H9 (cell line): ENCODE data around the gene KCNMB4. TPM values are rescaled to one million over a fixed set of nuclear protein-coding genes. Genes with fewer than 3 reads are reported as not detected.

Source experiments
- DNase-seq: peaks from one replicate; pipeline ENCODE4 v3.0.0-alpha.2; 2017
- H2AFZ ChIP-seq: one replicate; pipeline ENCODE4 v1.6.1; 2013; ENCODE audit warnings: mild to moderate bottlenecking, low read length, control low read depth, moderate library complexity
- H2AK5ac ChIP-seq: 2 replicates; pipeline ENCODE4 v1.6.1; 2013; ENCODE audit warnings: low read length, control low read depth, mixed read lengths; ENCODE audit not compliant: insufficient read length
- H2BK120ac ChIP-seq: one replicate; pipeline ENCODE4 v1.6.1; 2013; ENCODE audit warnings: low read depth, mild to moderate bottlenecking, low read length, control low read depth, inconsistent platforms; ENCODE audit not compliant: poor library complexity, severe bottlenecking
- H2BK12ac ChIP-seq: 2 replicates; pipeline ENCODE4 v1.6.1; 2013; ENCODE audit warnings: low read length, control low read depth, mixed read lengths, low read depth; ENCODE audit not compliant: insufficient read length
- H2BK15ac ChIP-seq: 2 replicates; pipeline ENCODE4 v1.6.1; 2013; ENCODE audit warnings: low read depth, low read length, control low read depth
- H2BK20ac ChIP-seq: one replicate; pipeline ENCODE4 v1.6.1; 2013; ENCODE audit warnings: low read depth, mild to moderate bottlenecking, low read length, control low read depth, inconsistent platforms; ENCODE audit not compliant: poor library complexity, severe bottlenecking
- H2BK5ac ChIP-seq: 2 replicates; pipeline ENCODE4 v1.6.1; 2013; ENCODE audit warnings: low read length, control low read depth, mixed read lengths; ENCODE audit not compliant: insufficient read length
- H3K14ac ChIP-seq: 2 replicates; pipeline ENCODE4 v1.6.1; 2013; ENCODE audit warnings: low read length, control low read depth; ENCODE audit not compliant: insufficient read depth
- H3K18ac ChIP-seq: 2 replicates; pipeline ENCODE4 v1.6.1; 2013; ENCODE audit warnings: low read depth, mild to moderate bottlenecking, mixed read lengths, low read length, control low read depth; ENCODE audit not compliant: insufficient read length
- H3K23ac ChIP-seq: 2 replicates; pipeline ENCODE4 v1.6.1; 2013; ENCODE audit warnings: low read length, control low read depth, mixed read lengths, low read depth; ENCODE audit not compliant: insufficient read length
- H3K23me2 ChIP-seq: 2 replicates; pipeline ENCODE4 v1.6.1; 2013; ENCODE audit warnings: low read depth, mild to moderate bottlenecking, mixed read lengths, low read length, control low read depth; ENCODE audit not compliant: insufficient read length, poor library complexity, severe bottlenecking
- H3K27ac ChIP-seq: 2 replicates; pipeline ENCODE4 v1.5.1; 2013; ENCODE audit warnings: low read length, control low read depth, mixed read lengths, low read depth; ENCODE audit not compliant: insufficient read length
- H3K27me3 ChIP-seq: 2 replicates; pipeline ENCODE4 v1.6.1; 2013; ENCODE audit warnings: low read length, control low read depth, inconsistent platforms; ENCODE audit not compliant: insufficient read depth
- H3K4ac ChIP-seq: 2 replicates; pipeline ENCODE4 v1.6.1; 2013; ENCODE audit warnings: low read depth, mild to moderate bottlenecking, control low read depth, inconsistent platforms, low read length, moderate library complexity
- H3K4me1 ChIP-seq: 2 replicates; pipeline ENCODE4 v1.6.1; 2013; ENCODE audit warnings: low read length, control low read depth, inconsistent platforms; ENCODE audit not compliant: insufficient read depth
- H3K4me2 ChIP-seq: 2 replicates; pipeline ENCODE4 v1.6.1; 2013; ENCODE audit warnings: low read length, control low read depth, mixed read lengths; ENCODE audit not compliant: insufficient read length, insufficient read depth
- H3K56ac ChIP-seq: 2 replicates; pipeline ENCODE4 v1.6.1; 2013; ENCODE audit warnings: low read depth, mild to moderate bottlenecking, mixed read lengths, low read length, control low read depth; ENCODE audit not compliant: insufficient read length
- H3K79me1 ChIP-seq: 2 replicates; pipeline ENCODE4 v1.6.1; 2013; ENCODE audit warnings: low read depth, mild to moderate bottlenecking, moderate library complexity, low read length, control low read depth, inconsistent platforms; ENCODE audit not compliant: insufficient read depth, poor library complexity, severe bottlenecking
- H3K79me2 ChIP-seq: 2 replicates; pipeline ENCODE4 v1.6.1; 2013; ENCODE audit warnings: low read length, control low read depth, inconsistent platforms; ENCODE audit not compliant: insufficient read depth
- H3K9ac ChIP-seq: 2 replicates; pipeline ENCODE4 v1.6.1; 2013; ENCODE audit warnings: low read length, control low read depth, mixed read lengths; ENCODE audit not compliant: insufficient read length; ENCODE audit errors: extremely low read depth
- H3K9me3 ChIP-seq: one replicate; pipeline ENCODE4 v1.6.1; 2013; ENCODE audit warnings: low read depth, low read length, inconsistent platforms; ENCODE audit not compliant: control insufficient read depth
- H3T11ph ChIP-seq: one replicate; pipeline ENCODE4 v1.6.1; 2013; ENCODE audit warnings: mild to moderate bottlenecking, low read length, control low read depth, inconsistent platforms
- H4K20me1 ChIP-seq: one replicate; pipeline ENCODE4 v1.6.1; 2013; ENCODE audit not compliant: control insufficient read depth, insufficient read length, insufficient read depth
- H4K5ac ChIP-seq: 2 replicates; pipeline ENCODE4 v1.6.1; 2013; ENCODE audit warnings: low read depth, mild to moderate bottlenecking, mixed read lengths, low read length, control low read depth; ENCODE audit not compliant: insufficient read length
- H4K8ac ChIP-seq: replicated peaks from 2 replicates; pipeline ENCODE4 v1.6.1; 2013; ENCODE audit warnings: low read length, control low read depth, mixed read lengths, low read depth; ENCODE audit not compliant: insufficient read length
- H4K91ac ChIP-seq: 2 replicates; pipeline ENCODE4 v1.6.1; 2013; ENCODE audit warnings: low read depth, mild to moderate bottlenecking, moderate library complexity, mixed read lengths, low read length, control low read depth; ENCODE audit not compliant: insufficient read length
- H3K27ac Mint-ChIP-seq, 3 experiments: 2 replicates in 2 of 3; 3 replicates in 1 of 3; pipeline ENCODE4 v1.8.0; 2020 to 2021; ENCODE audit warnings: mixed read lengths in 3 of 3, mild to moderate bottlenecking in 1 of 3, moderate library complexity in 1 of 3
- H3K27me3 Mint-ChIP-seq: 2 replicates; pipeline ENCODE4 v1.8.0; 2021; ENCODE audit warnings: low read depth, mild to moderate bottlenecking, moderate library complexity, mixed read lengths
- H3K36me3 Mint-ChIP-seq, 3 experiments: 2 replicates in 2 of 3; 3 replicates in 1 of 3; pipeline ENCODE4 v1.8.0; 2020 to 2021; ENCODE audit warnings: low read depth in 3 of 3, mixed read lengths in 3 of 3; ENCODE audit not compliant: insufficient read depth in 1 of 3
- H3K4me1 Mint-ChIP-seq, 2 experiments: 2 replicates each; pipeline ENCODE4 v1.8.0; 2020; ENCODE audit warnings: mixed read lengths in 2 of 2
- H3K4me3 Mint-ChIP-seq, 2 experiments: 2 replicates in 1 of 2; 3 replicates in 1 of 2; pipeline ENCODE4 v1.8.0; 2020 to 2021; ENCODE audit warnings: mild to moderate bottlenecking in 2 of 2, mixed read lengths in 2 of 2, moderate library complexity in 1 of 2
- H3K9me3 Mint-ChIP-seq, 2 experiments: 2 replicates in 1 of 2; 3 replicates in 1 of 2; pipeline ENCODE4 v1.8.0; 2020; ENCODE audit warnings: mild to moderate bottlenecking in 2 of 2, mixed read lengths in 2 of 2, moderate library complexity in 1 of 2
- CTCF ChIP-seq: fragments of 200-600 bp; sonication (generic); conservative IDR thresholded peaks from 3 replicates; pipeline ENCODE4 v1.8.0; 2021; ENCODE audit warnings: antibody characterized with exemption, mild to moderate bottlenecking
- total RNA-seq: library from RNA; stranded (reverse); gene quantifications from 2 replicates; pipeline ENCODE4 v1.2.1, GENCODE V29; 2021

KCNMB4 gene
- total RNA-seq, 1 experiment from 2014 or later, result 16.2 TPM

- Histone ChIP-seq H3K18ac (no peak overlapping the region), H4K91ac (no peak overlapping the region), H2BK20ac (no peak overlapping the region), H3K27ac (no peak overlapping the region), H2AFZ (no peak overlapping the region), H3K56ac (no peak overlapping the region), H3K23ac (no peak overlapping the region), H2AK5ac (no peak overlapping the region), H3K23me2 (no peaks in the 10 kb centered on the region), H2BK5ac (no peak overlapping the region), H3K4me2 (no peak overlapping the region), H3K79me1 (no peaks in the 10 kb centered on the region), H2BK15ac (no peak overlapping the region), H2BK12ac (no peak overlapping the region), H3T11ph (no peak overlapping the region), H2BK120ac (no peak overlapping the region), H3K27me3 (no peaks in the 10 kb centered on the region), H3K79me2 (no peaks in the 10 kb centered on the region), H4K5ac (no peak overlapping the region), H3K14ac (no peak overlapping the region), H3K9me3 (no peaks in the 10 kb centered on the region), H3K9ac (no peak overlapping the region), H4K20me1 (no peaks in the 10 kb centered on the region), H4K8ac (no peak overlapping the region), H3K4me1 (peaks cover 3% of the 10 kb centered on the region), H3K4ac (no peak overlapping the region)
- Mint-ChIP-seq H3K4me3 (no peak overlapping the region), H3K4me1 (peaks cover 30 to 33% of the 10 kb centered on the region in 2 experiments), H3K27ac (peak overlapping the region in 1 of 3 experiments; percentile 33; a peak in 1 of 7 replicates), H3K9me3 (no peaks in the 10 kb centered on the region), H3K36me3 (peaks cover 0 to 16% (median 14%) of the 10 kb centered on the region in 3 experiments; a peak in 5 of 7 replicates), H3K27me3 (no peaks in the 10 kb centered on the region)
- no peak for TF ChIP-seq CTCF
- DNase-seq, result no peak
Measured at GRCh38 chr12:70332236-70332635, 33.9 kb upstream of the KCNMB4 start.
